Smooth muscle cell (in vitro differentiated cells): ENCODE data around the gene CCDC110. TPM values are rescaled to one million over a fixed set of nuclear protein-coding genes. Genes with fewer than 3 reads are reported as not detected.
A peak's percentile ranks its signal among the peaks of the same experiment; 100 is the strongest.

Source experiments
- DNase-seq: peaks from one replicate; lab custom pipeline; 2025; ENCODE audit not compliant: unreplicated experiment; lab: John Stamatoyannopoulos, UW
- H2AFZ ChIP-seq: fragments of 200-600 bp; sonication (generic); 2 replicates; pipeline ENCODE4 v1.6.0; 2016; ENCODE audit warnings: antibody characterized with exemption, low read depth, mild to moderate bottlenecking
- H3F3A ChIP-seq: fragments of 200-600 bp; sonication (generic); 2 replicates; pipeline ENCODE4 v1.6.0; 2017; ENCODE audit warnings: antibody characterized with exemption, low read depth
- H3K27ac ChIP-seq: fragments of 200-600 bp; sonication (generic); 2 replicates; pipeline ENCODE4 v1.5.1; 2016; ENCODE audit warnings: low read depth, mild to moderate bottlenecking
- H3K27me3 ChIP-seq: fragments of 200-600 bp; sonication (generic); 2 replicates; pipeline ENCODE4 v1.6.1; 2016; ENCODE audit warnings: low read depth, mild to moderate bottlenecking
- H3K36me3 ChIP-seq: fragments of 200-600 bp; sonication (generic); 2 replicates; pipeline ENCODE4 v1.5.1; 2016; ENCODE audit warnings: low read depth
- H3K4me1 ChIP-seq: fragments of 200-600 bp; sonication (generic); 2 replicates; pipeline ENCODE4 v1.5.1; 2016; ENCODE audit warnings: low read depth
- H3K4me2 ChIP-seq: fragments of 200-600 bp; sonication (generic); 2 replicates; pipeline ENCODE4 v1.6.0; 2016; ENCODE audit warnings: mild to moderate bottlenecking
- H3K4me3 ChIP-seq: fragments of 200-600 bp; sonication (generic); 2 replicates; pipeline ENCODE4 v1.5.1; 2016; ENCODE audit warnings: mild to moderate bottlenecking
- H3K79me2 ChIP-seq: fragments of 200-600 bp; sonication (generic); 2 replicates; pipeline ENCODE4 v1.6.0; 2016; ENCODE audit warnings: low read depth, mild to moderate bottlenecking
- H3K9ac ChIP-seq: fragments of 200-600 bp; sonication (generic); 2 replicates; pipeline ENCODE4 v1.6.0; 2016; ENCODE audit warnings: low read depth
- H3K9me3 ChIP-seq: fragments of 200-600 bp; sonication (generic); replicated peaks from 2 replicates; pipeline ENCODE4 v1.5.1; 2016; ENCODE audit warnings: low read depth
- H4K20me1 ChIP-seq: fragments of 200-600 bp; sonication (generic); 2 replicates; pipeline ENCODE4 v1.6.0; 2016; ENCODE audit warnings: low read depth
- CTCF ChIP-seq: fragments of 200-600 bp; sonication (generic); IDR thresholded peaks from 2 replicates; pipeline ENCODE4 v1.5.1; 2017; ENCODE audit warnings: borderline replicate concordance, mild to moderate bottlenecking, antibody characterized with exemption; ENCODE audit not compliant: insufficient read depth, poor library complexity, severe bottlenecking
- WGBS: methylation state at CpG from one replicate; pipeline ENCODE4 v1.1.7; 2016; ENCODE audit warnings: low lambda C conversion rate; 5-methylcytosine and 5-hydroxymethylcytosine counted together
- polyA plus RNA-seq: library from polyadenylated mRNA; unstranded; fragments of >200 nt; fragmentation: Nextera tagmentation; extraction: Ambion mirVana; gene quantifications from 2 replicates; pipeline ENCODE4 v1.2.1, GENCODE V29; 2016
- total RNA-seq: library from RNA; depleted of rRNA; stranded (reverse); fragments of >200 nt; gene quantifications from 2 replicates; pipeline ENCODE4 v1.2.3, GENCODE V29; 2014

Gene CCDC110
- total and polyA plus RNA-seq, 2 experiments from 2014 or later: 2.3 to 2.5 TPM

- Histone ChIP-seq H3K27ac (no peak overlapping the region), H3K9me3 (no peaks in the 10 kb centered on the region), H3K79me2 (peaks cover 9% of the 10 kb centered on the region), H3K4me3 (no peak overlapping the region), H2AFZ (no peak overlapping the region), H3K4me1 (peaks cover 7% of the 10 kb centered on the region), H3F3A (no peaks in the 10 kb centered on the region), H3K4me2 (no peak overlapping the region), H3K27me3 (no peaks in the 10 kb centered on the region), H4K20me1 (no peaks in the 10 kb centered on the region), H3K9ac (no peak overlapping the region), H3K36me3 (no peaks in the 10 kb centered on the region)
- no peak for TF ChIP-seq CTCF
- WGBS: 84% methylated on average over 5 of the region's 5 CpGs
- DNase-seq: no peak
These were observed 41.9 kb downstream of the CCDC110 start for GRCh38 chr4:185429660-185430059.

GRCh38 chr4:185426960-185427688 lies 44.4 kb downstream of the CCDC110 start:
- H3F3A ChIP-seq: no peaks in the 10 kb centered on the region
- H3K4me1 ChIP-seq: peaks cover 16% of the 10 kb centered on the region
- peak overlapping the region; percentile 91 for H3K4me2 ChIP-seq
- H3K36me3 ChIP-seq: no peaks in the 10 kb centered on the region
- H3K27ac ChIP-seq: no peak overlapping the region
- H2AFZ ChIP-seq: no peak overlapping the region
- 97% methylated on average over 22 of the region's 22 CpGs for WGBS
- H3K4me3 ChIP-seq: no peak overlapping the region
- H4K20me1 ChIP-seq: peaks cover under 1% of the 10 kb centered on the region
- no peaks in the 10 kb centered on the region for H3K27me3 ChIP-seq
- DNase-seq: no peak
- no peaks in the 10 kb centered on the region for H3K9me3 ChIP-seq
- TF ChIP-seq CTCF: no peak
- peaks cover 27% of the 10 kb centered on the region for H3K79me2 ChIP-seq
- H3K9ac ChIP-seq: no peak overlapping the region

DNA sequence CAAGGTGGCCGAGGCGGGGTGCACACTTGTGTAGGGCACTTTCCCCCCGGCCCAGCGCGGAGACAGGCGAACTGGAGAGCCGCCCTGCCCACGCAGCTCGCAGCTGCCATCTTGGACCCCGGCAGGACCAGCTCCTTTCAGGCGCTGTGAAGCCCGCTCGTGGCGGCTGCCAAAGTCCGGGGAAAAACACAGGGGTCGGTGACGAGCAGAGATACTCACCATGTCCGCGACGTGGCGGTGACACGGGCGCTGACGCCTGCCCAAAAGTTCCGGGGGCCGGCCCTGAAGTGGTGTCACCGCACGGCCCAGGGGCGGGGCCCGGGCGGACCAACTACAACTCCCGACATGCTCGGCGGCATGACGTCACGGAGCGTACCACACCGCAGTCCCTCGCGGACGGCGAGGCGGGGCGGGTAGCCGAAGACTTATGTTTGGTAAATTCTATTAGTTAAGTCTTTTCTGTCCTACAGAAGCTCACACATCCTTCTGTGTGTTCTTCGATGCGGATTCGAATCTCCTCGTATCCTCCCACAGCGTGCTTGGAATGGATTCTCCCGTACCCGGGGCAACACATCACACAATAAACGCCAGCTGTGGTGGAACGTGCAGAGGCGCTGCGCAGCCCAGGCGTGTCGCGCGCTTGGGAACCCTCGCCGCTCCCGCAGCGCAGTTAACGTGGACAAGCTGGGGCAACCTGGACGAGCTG lies 45.7 kb downstream of the CCDC110 start, which contains the start of gene UFSP2:
Gene UFSP2, minus strand, starts transcription at position 318 of the 706 bp plus-strand sequence. Its CDS starts 96 bp downstream, at position 222.
- Histone ChIP-seq H3K36me3 (no peaks in the 10 kb centered on the region), H3K4me1 (peaks cover 20% of the 10 kb centered on the region), H3K4me3 (peak within 1 kb of the TSS; percentile 72), H3K79me2 (peaks cover 31% of the 10 kb centered on the region), H3K27ac (peak within 1 kb of the TSS; percentile 91), H3K4me2 (peak within 1 kb of the TSS; percentile 91), H2AFZ (peak within 1 kb of the TSS; percentile 60), H3K9ac (peak within 1 kb of the TSS; percentile 96), H3F3A (no peaks in the 10 kb centered on the region), H4K20me1 (peaks cover 14% of the 10 kb centered on the region), H3K9me3 (no peaks in the 10 kb centered on the region), H3K27me3 (no peaks in the 10 kb centered on the region)
- DNase-seq: peak; percentile 89
- TF ChIP-seq CTCF: no peak
- under 1% methylated on average over 65 of the region's 66 CpGs for WGBS
